HepG2 (cell line): Measurements from ENCODE around the gene SDK1. TPM values are rescaled to one million over a fixed set of nuclear protein-coding genes. Genes with fewer than 3 reads are reported as not detected.
A peak's percentile ranks its signal among the peaks of the same experiment; 100 is the strongest.

ENCODE experiments used
- ATF7 ChIP-seq, 2 experiments: fragments of 450-650 bp in 1 of 2; sonication (generic) in 1 of 2; formaldehyde crosslinking in 1 of 2; IDR thresholded peaks; 2 replicates each; pipeline versions ENCODE4 v1.4.0 to v1.6.1; 2016 to 2020; ENCODE audit warnings: antibody characterized with exemption in 1 of 2, mild to moderate bottlenecking in 1 of 2, missing genetic modification reagents in 1 of 2
- FIP1L1 ChIP-seq: fragments of 200-400 bp; formaldehyde crosslinking; IDR thresholded peaks from 2 replicates; pipeline ENCODE4 v1.6.1; 2018; ENCODE audit warnings: low read depth, mild to moderate bottlenecking, low read length, moderate library complexity, borderline replicate concordance; ENCODE audit not compliant: insufficient read depth
- HCFC1 ChIP-seq: fragments of 150-350 bp; IDR thresholded peaks from 2 replicates; pipeline ENCODE4 v1.6.1; 2014; ENCODE audit warnings: low read depth, low read length
- HES4 ChIP-seq: sonication (generic); formaldehyde crosslinking; IDR thresholded peaks from 2 replicates; pipeline ENCODE4 v1.9.0; 2021; ENCODE audit warnings: mild to moderate bottlenecking, missing genetic modification reagents, borderline replicate concordance
- HMG20A ChIP-seq: IDR thresholded peaks from 2 replicates; pipeline ENCODE4 v1.6.1; 2016; ENCODE audit warnings: borderline replicate concordance
- ISX ChIP-seq: sonication (generic); formaldehyde crosslinking; conservative IDR thresholded peaks from 2 replicates; pipeline ENCODE4 v1.5.0; 2020; ENCODE audit warnings: missing genetic modification reagents
- KLF13 ChIP-seq: sonication (generic); formaldehyde crosslinking; IDR thresholded peaks from 2 replicates; pipeline ENCODE4 v1.4.0; 2020; ENCODE audit warnings: mild to moderate bottlenecking, missing genetic modification reagents
- KMT2B ChIP-seq: IDR thresholded peaks from 2 replicates; pipeline ENCODE4 v1.6.1; 2016; ENCODE audit warnings: missing genetic modification reagents, missing compliant biosample characterization
- PAX8 ChIP-seq: sonication (generic); formaldehyde crosslinking; IDR thresholded peaks from 2 replicates; pipeline ENCODE4 v1.8.0; 2022; ENCODE audit warnings: mild to moderate bottlenecking, missing genetic modification reagents, borderline replicate concordance
- POGZ ChIP-seq: sonication (generic); formaldehyde crosslinking; IDR thresholded peaks from 2 replicates; pipeline ENCODE4 v1.4.0; 2020; ENCODE audit warnings: mild to moderate bottlenecking, missing genetic modification reagents
- SP2 ChIP-seq: sonication (generic); formaldehyde crosslinking; IDR thresholded peaks from 2 replicates; pipeline ENCODE4 v1.5.1; 2020; ENCODE audit warnings: mild to moderate bottlenecking, missing genetic modification reagents
- ZFP62 ChIP-seq: sonication (generic); formaldehyde crosslinking; IDR thresholded peaks from 2 replicates; pipeline ENCODE4 v1.4.0; 2020; ENCODE audit warnings: missing genetic modification reagents
- ZNF251 ChIP-seq: sonication (generic); formaldehyde crosslinking; IDR thresholded peaks from 2 replicates; pipeline ENCODE4 v1.9.0; 2021; ENCODE audit warnings: mild to moderate bottlenecking, missing genetic modification reagents
- ZNF550 ChIP-seq: sonication (generic); formaldehyde crosslinking; IDR thresholded peaks from 2 replicates; pipeline ENCODE4 v1.4.0; 2020; ENCODE audit warnings: mild to moderate bottlenecking, missing genetic modification reagents, borderline replicate concordance
- ZNF556 ChIP-seq: sonication (generic); formaldehyde crosslinking; IDR thresholded peaks from 2 replicates; pipeline ENCODE4 v1.4.0; 2020; ENCODE audit warnings: mild to moderate bottlenecking, missing genetic modification reagents, borderline replicate concordance
- ZNF570 ChIP-seq: sonication (generic); formaldehyde crosslinking; IDR thresholded peaks from 2 replicates; pipeline ENCODE4 v1.4.0; 2020; ENCODE audit warnings: mild to moderate bottlenecking, missing genetic modification reagents, borderline replicate concordance
- ZNF878 ChIP-seq: sonication (generic); formaldehyde crosslinking; IDR thresholded peaks from 2 replicates; pipeline ENCODE4 v1.8.1; 2023; ENCODE audit warnings: mild to moderate bottlenecking, missing genetic modification reagents, moderate library complexity
- ZSCAN21 ChIP-seq: sonication (generic); formaldehyde crosslinking; IDR thresholded peaks from 2 replicates; pipeline ENCODE4 v1.8.0; 2022; ENCODE audit warnings: mild to moderate bottlenecking, missing genetic modification reagents, moderate library complexity, borderline replicate concordance
- polyA plus RNA-seq, 8 experiments: library from polyadenylated mRNA; depleted of rRNA in 3 of 8; stranded (reverse) in 7 of 8; unstranded in 1 of 8; fragments of >200 nt; fragmentation: Illumina TruSeq in 4 of 8; extraction: Trizol in 4 of 8; gene quantifications; 2 replicates each; pipeline versions ENCODE4 v1.2.1 to v1.2.3, GENCODE V29; 2011 to 2016; ENCODE audit warnings: low read depth in 4 of 8, missing spikeins in 1 of 8, mixed read lengths in 1 of 8; ENCODE audit not compliant: insufficient read depth in 1 of 8
- total RNA-seq, 5 experiments: library from RNA; depleted of rRNA; stranded (reverse); fragments of >200 nt; fragmentation: Illumina TruSeq; extraction: Trizol; gene quantifications; 2 replicates each; pipeline ENCODE4 v1.2.3, GENCODE V29; 2016; ENCODE audit warnings: low read depth in 1 of 5
- TF ChIP-seq, protein P1 (sequence below): sonication (generic); formaldehyde crosslinking; IDR thresholded peaks from 2 replicates; pipeline ENCODE4 v1.4.0; 2020; ENCODE audit warnings: missing genetic modification reagents
- TF ChIP-seq, protein P2 (sequence below): sonication (generic); formaldehyde crosslinking; IDR thresholded peaks from 2 replicates; pipeline ENCODE4 v1.8.0; 2022; ENCODE audit warnings: missing genetic modification reagents, mild to moderate bottlenecking, borderline replicate concordance
- TF ChIP-seq, protein P3 (sequence below): sonication (generic); formaldehyde crosslinking; conservative IDR thresholded peaks from 2 replicates; pipeline ENCODE4 v1.4.0; 2020; ENCODE audit warnings: missing genetic modification reagents
- TF ChIP-seq, protein P4 (sequence below): sonication (generic); formaldehyde crosslinking; IDR thresholded peaks from 2 replicates; pipeline ENCODE4 v1.5.0; 2020; ENCODE audit warnings: missing genetic modification reagents

SDK1 gene
- total and polyA plus RNA-seq, 2 of the 13 experiments (the other 11 are each of a cell fraction or from before 2014, with no cell fraction given) = 0.35 to 2.4 TPM

GRCh38 chr7:3300651-3301448 is at the start of gene SDK1 (continued):
- TF ChIP-seq, protein P1, sequence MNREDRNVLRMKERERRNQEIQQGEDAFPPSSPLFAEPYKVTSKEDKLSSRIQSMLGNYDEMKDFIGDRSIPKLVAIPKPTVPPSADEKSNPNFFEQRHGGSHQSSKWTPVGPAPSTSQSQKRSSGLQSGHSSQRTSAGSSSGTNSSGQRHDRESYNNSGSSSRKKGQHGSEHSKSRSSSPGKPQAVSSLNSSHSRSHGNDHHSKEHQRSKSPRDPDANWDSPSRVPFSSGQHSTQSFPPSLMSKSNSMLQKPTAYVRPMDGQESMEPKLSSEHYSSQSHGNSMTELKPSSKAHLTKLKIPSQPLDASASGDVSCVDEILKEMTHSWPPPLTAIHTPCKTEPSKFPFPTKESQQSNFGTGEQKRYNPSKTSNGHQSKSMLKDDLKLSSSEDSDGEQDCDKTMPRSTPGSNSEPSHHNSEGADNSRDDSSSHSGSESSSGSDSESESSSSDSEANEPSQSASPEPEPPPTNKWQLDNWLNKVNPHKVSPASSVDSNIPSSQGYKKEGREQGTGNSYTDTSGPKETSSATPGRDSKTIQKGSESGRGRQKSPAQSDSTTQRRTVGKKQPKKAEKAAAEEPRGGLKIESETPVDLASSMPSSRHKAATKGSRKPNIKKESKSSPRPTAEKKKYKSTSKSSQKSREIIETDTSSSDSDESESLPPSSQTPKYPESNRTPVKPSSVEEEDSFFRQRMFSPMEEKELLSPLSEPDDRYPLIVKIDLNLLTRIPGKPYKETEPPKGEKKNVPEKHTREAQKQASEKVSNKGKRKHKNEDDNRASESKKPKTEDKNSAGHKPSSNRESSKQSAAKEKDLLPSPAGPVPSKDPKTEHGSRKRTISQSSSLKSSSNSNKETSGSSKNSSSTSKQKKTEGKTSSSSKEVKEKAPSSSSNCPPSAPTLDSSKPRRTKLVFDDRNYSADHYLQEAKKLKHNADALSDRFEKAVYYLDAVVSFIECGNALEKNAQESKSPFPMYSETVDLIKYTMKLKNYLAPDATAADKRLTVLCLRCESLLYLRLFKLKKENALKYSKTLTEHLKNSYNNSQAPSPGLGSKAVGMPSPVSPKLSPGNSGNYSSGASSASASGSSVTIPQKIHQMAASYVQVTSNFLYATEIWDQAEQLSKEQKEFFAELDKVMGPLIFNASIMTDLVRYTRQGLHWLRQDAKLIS (CRISPR knock-in tag) = no peak
- TF ChIP-seq SP2 (CRISPR knock-in tag) (0 out of 2 replicates have a peak, but pooled peaks have one; percentile 38), ZSCAN21 (peak; percentile 22; the same call in 1 of the 2 replicates), POGZ (CRISPR knock-in tag) (no peak), ATF7 (IDR thresholded peaks at IDR 0.05) (no peak), ATF7 (CRISPR knock-in tag; IDR thresholded peaks at IDR 0.05) (no peak), ZFP62 (no peak), ZNF878 (CRISPR knock-in tag) (no peak), ZNF550 (CRISPR knock-in tag) (no peak), PAX8 (no peak), HMG20A (CRISPR knock-in tag) (no peak), ISX (CRISPR knock-in tag) (no peak), HCFC1 (no peak), ZNF570 (CRISPR knock-in tag) (no peak), KMT2B (CRISPR knock-in tag) (no peak), FIP1L1 (no peak), ZNF556 (CRISPR knock-in tag) (peak; percentile 62; the same call in 1 of the 2 replicates), HES4 (CRISPR knock-in tag) (0 out of 2 replicates have a peak, but pooled peaks have one; percentile 22), ZNF251 (CRISPR knock-in tag) (no peak), KLF13 (no peak)
- TF ChIP-seq, protein P2, sequence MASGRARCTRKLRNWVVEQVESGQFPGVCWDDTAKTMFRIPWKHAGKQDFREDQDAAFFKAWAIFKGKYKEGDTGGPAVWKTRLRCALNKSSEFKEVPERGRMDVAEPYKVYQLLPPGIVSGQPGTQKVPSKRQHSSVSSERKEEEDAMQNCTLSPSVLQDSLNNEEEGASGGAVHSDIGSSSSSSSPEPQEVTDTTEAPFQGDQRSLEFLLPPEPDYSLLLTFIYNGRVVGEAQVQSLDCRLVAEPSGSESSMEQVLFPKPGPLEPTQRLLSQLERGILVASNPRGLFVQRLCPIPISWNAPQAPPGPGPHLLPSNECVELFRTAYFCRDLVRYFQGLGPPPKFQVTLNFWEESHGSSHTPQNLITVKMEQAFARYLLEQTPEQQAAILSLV (CRISPR knock-in tag) = no peak
- TF ChIP-seq, protein P3, sequence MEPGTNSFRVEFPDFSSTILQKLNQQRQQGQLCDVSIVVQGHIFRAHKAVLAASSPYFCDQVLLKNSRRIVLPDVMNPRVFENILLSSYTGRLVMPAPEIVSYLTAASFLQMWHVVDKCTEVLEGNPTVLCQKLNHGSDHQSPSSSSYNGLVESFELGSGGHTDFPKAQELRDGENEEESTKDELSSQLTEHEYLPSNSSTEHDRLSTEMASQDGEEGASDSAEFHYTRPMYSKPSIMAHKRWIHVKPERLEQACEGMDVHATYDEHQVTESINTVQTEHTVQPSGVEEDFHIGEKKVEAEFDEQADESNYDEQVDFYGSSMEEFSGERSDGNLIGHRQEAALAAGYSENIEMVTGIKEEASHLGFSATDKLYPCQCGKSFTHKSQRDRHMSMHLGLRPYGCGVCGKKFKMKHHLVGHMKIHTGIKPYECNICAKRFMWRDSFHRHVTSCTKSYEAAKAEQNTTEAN = peak; percentile 80
- TF ChIP-seq, protein P4, sequence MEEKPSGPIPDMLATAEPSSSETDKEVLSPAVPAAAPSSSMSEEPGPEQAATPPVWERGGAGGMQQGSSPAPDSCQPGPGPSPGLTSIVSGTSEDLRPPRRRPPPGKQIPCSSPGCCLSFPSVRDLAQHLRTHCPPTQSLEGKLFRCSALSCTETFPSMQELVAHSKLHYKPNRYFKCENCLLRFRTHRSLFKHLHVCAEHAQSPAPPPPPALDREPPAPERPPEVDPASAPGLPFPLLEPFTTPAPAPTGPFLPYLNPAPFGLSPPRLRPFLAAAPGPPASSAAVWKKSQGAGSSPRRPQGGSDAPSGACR (CRISPR knock-in tag) = no peak
